Transverse colon (tissue), 4 donors: ENCODE results near the gene DNAJB6. TPM values are rescaled to one million over a fixed set of nuclear protein-coding genes. Genes with fewer than 3 reads are reported as not detected.

Source experiments
- DNase-seq: peaks from one replicate; pipeline ENCODE4 v3.0.0-alpha.2; 2019
- H3K27ac ChIP-seq, 4 donors: fragments of 200-600 bp; sonication (generic); 2 replicates each; pipeline ENCODE4 v1.5.1; 2016 to 2018; ENCODE audit warnings: inconsistent platforms in 4 of 4
- H3K27me3 ChIP-seq: fragments of 200-600 bp; sonication (generic); 2 replicates; pipeline ENCODE4 v1.5.1; 2017; ENCODE audit warnings: inconsistent platforms
- H3K36me3 ChIP-seq, 4 donors: fragments of 200-600 bp; sonication (generic); 2 replicates each; pipeline ENCODE4 v1.5.1; 2017 to 2019; ENCODE audit warnings: inconsistent platforms in 4 of 4
- H3K4me1 ChIP-seq, 4 donors: fragments of 200-600 bp; sonication (generic); 2 replicates each; pipeline ENCODE4 v1.5.1; 2017 to 2020; ENCODE audit warnings: inconsistent platforms in 4 of 4
- H3K4me3 ChIP-seq, 4 donors: fragments of 200-600 bp; sonication (generic); 1 replicate in 1 of 4; 2 replicates in 3 of 4; pipeline versions ENCODE4 v1.5.1 to v1.6.1; 2017 to 2019; ENCODE audit warnings: inconsistent platforms in 4 of 4
- H3K9me3 ChIP-seq, 2 donors: fragments of 200-600 bp; sonication (generic); 2 replicates each; pipeline ENCODE4 v1.5.1; 2017 to 2019; ENCODE audit warnings: inconsistent platforms in 2 of 2
- CTCF ChIP-seq, 5 experiments: fragments of 200-600 bp in 3 of 5; fragments of 450-650 bp in 2 of 5; sonication (generic) in 3 of 5; IDR thresholded peaks; 1 replicate in 2 of 5; 2 replicates in 3 of 5; pipeline ENCODE4 v1.5.1; 2016 to 2017; ENCODE audit warnings: antibody characterized with exemption in 5 of 5, inconsistent platforms in 3 of 5, mild to moderate bottlenecking in 2 of 5, moderate library complexity in 1 of 5
- EP300 ChIP-seq: sonication (generic); formaldehyde crosslinking; IDR thresholded peaks from one replicate; pipeline ENCODE4 v1.6.1; 2017; ENCODE audit warnings: antibody characterized with exemption, low read depth
- POLR2A ChIP-seq: fragments of 450-650 bp; IDR thresholded peaks from one replicate; pipeline ENCODE4 v1.6.1; 2016; ENCODE audit warnings: antibody characterized with exemption, mild to moderate bottlenecking, moderate library complexity
- POLR2AphosphoS5 ChIP-seq, 3 donors: sonication (generic); formaldehyde crosslinking; IDR thresholded peaks; one replicate each; pipeline ENCODE4 v1.6.1; 2016; ENCODE audit warnings: antibody characterized with exemption in 3 of 3
- WGBS, 2 donors: methylation state at CpG; one replicate each; pipeline ENCODE4 v1.1.5; 2018; ENCODE audit warnings: low coverage in 1 of 2; 5-methylcytosine and 5-hydroxymethylcytosine counted together
- in situ Hi-C, 4 donors: fragments of 200-750 bp; cut with MboI; loops; one replicate each; pipeline versions ENCODE4 v1.15.0 to v1.15.1; 2017; ENCODE audit warnings: low sequenced_read_pairs in 3 of 4, low pct_ligation_motif_present in 1 of 4, low pct_unique_long_range_greater_than_20kb in 1 of 4
- intact Hi-C: fragments of 100-400 bp; cut with DNase I; formaldehyde crosslinking; loops from one replicate; pipeline ENCODE4 v1.15.1; 2023; ENCODE audit warnings: low total_unique reads
- total RNA-seq, 4 donors: library from RNA; depleted of rRNA; stranded (reverse); fragments of >200 nt; gene quantifications; one replicate each; pipeline ENCODE4 v1.1.0, GENCODE V29; 2016

Gene DNAJB6
- total RNA-seq, 4 donors from 2014 or later, result 47.0 to 87.6 (median 60.5) TPM

GRCh38 chr7:157386979-157387800 lies 50.4 kb downstream of the DNAJB6 start:
- peaks cover 0 to 21% (median 8%) of the 10 kb centered on the region in 4 donors for H3K36me3 ChIP-seq
- H3K9me3 ChIP-seq, result no peaks in the 10 kb centered on the region
- intact Hi-C loops, result no loop called here
- H3K4me1 ChIP-seq, result peaks cover 0 to 10% (median 0%) of the 10 kb centered on the region in 4 donors
- TF ChIP-seq POLR2A (no peak), EP300 (no peak), CTCF (IDR thresholded peaks at IDR 0.05) (peak; percentile 80 to 92 (median 84)), POLR2AphosphoS5 (IDR thresholded peaks at IDR 0.05) (peak in 2 of 3 donors; percentile 12 to 66)
- no peaks in the 10 kb centered on the region for H3K27me3 ChIP-seq
- in situ Hi-C loops, result no loop called here
- DNase-seq, result peak; percentile 82
- 53 to 67% methylated on average over 21 to 23 of the region's 23 CpGs for WGBS, 2 donors
- peak overlapping the region; percentile 33 to 50 (median 39) for H3K27ac ChIP-seq
- no peak overlapping the region for H3K4me3 ChIP-seq

- 83 to 96% methylated on average over 1 to 5 of the region's 5 CpGs for WGBS, 2 donors
- in situ Hi-C loops, result no loop called here
These were observed 51.5 kb downstream of the DNAJB6 start for GRCh38 chr7:157388301-157388700.

GRCh38 chr7:157389951-157390730 lies 53.3 kb downstream of the DNAJB6 start:
- Histone ChIP-seq H3K4me3 (no peak overlapping the region), H3K9me3 (no peaks in the 10 kb centered on the region), H3K4me1 (peaks cover 0 to 13% (median 4%) of the 10 kb centered on the region in 4 donors), H3K36me3 (peaks cover 0 to 14% (median 3%) of the 10 kb centered on the region in 4 donors), H3K27ac (no peak overlapping the region), H3K27me3 (no peaks in the 10 kb centered on the region)
- TF ChIP-seq POLR2A (no peak), POLR2AphosphoS5 (IDR thresholded peaks at IDR 0.05) (no peak), EP300 (no peak), CTCF (IDR thresholded peaks at IDR 0.05) (no peak)
- in situ Hi-C loops, result no loop called here
- intact Hi-C loops, result no loop called here
- WGBS, 2 donors, result 73 to 100% methylated on average over 1 to 19 of the region's 19 CpGs
- no peak for DNase-seq

More at GRCh38 chr7:157388301-157388700, 51.5 kb downstream of the DNAJB6 start:
- Histone ChIP-seq H3K9me3 (no peaks in the 10 kb centered on the region), H3K4me1 (peaks cover 0 to 19% (median 4%) of the 10 kb centered on the region in 4 donors), H3K4me3 (no peak overlapping the region), H3K36me3 (peaks cover 0 to 17% (median 5%) of the 10 kb centered on the region in 4 donors), H3K27ac (no peak overlapping the region), H3K27me3 (no peaks in the 10 kb centered on the region)
- DNase-seq, result no peak
- intact Hi-C loops, result no loop called here
- TF ChIP-seq EP300 (no peak), POLR2AphosphoS5 (IDR thresholded peaks at IDR 0.05) (no peak), CTCF (IDR thresholded peaks at IDR 0.05) (no peak), POLR2A (no peak)

GRCh38 chr7:157391036-157391710 lies 54.4 kb downstream of the DNAJB6 start:
- 93 to 95% methylated on average over 4 to 15 of the region's 15 CpGs for WGBS, 2 donors
- intact Hi-C loops (no loop called here), in situ Hi-C loops (no loop called here)
- TF ChIP-seq POLR2A (no peak), POLR2AphosphoS5 (IDR thresholded peaks at IDR 0.05) (no peak), CTCF (IDR thresholded peaks at IDR 0.05) (no peak), EP300 (no peak)
- Histone ChIP-seq H3K27ac (no peak overlapping the region), H3K4me1 (peaks cover 0 to 13% (median 4%) of the 10 kb centered on the region in 4 donors), H3K36me3 (peaks cover 0 to 10% (median 3%) of the 10 kb centered on the region in 4 donors), H3K9me3 (no peaks in the 10 kb centered on the region), H3K27me3 (no peaks in the 10 kb centered on the region), H3K4me3 (no peak overlapping the region)
- no peak for DNase-seq
